ENCODE measurements around the gene TMBIM6.

DNA sequence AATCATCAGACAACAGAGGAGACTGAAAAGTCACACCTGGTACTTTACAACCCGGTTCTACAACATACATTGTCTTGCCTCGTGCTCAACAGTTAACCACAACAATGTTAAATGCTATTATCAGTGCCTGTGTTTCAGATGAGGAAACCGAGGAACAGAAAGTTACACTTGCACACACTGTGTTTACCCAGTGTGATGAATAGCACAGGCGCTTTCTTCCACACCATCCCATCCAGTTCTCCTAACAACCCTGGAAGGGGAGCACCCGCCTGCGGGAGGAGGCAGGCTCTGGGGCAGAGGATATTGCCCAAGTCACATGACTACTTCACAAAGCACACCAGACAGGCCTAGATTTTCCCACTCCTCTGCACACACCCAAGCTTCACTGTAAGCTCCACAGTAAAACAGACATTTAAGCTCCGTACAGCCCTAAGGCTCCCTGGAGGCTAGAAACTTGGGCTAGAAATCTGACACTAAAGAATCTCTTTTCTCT lies 65.0 kb downstream of the TMBIM6 start:
- TF ChIP-seq EZH2 (IDR thresholded peaks at IDR 0.05; ENCODE audit: low read length, unreplicated experiment), result no peak
- TF ChIP-seq, protein P1, sequence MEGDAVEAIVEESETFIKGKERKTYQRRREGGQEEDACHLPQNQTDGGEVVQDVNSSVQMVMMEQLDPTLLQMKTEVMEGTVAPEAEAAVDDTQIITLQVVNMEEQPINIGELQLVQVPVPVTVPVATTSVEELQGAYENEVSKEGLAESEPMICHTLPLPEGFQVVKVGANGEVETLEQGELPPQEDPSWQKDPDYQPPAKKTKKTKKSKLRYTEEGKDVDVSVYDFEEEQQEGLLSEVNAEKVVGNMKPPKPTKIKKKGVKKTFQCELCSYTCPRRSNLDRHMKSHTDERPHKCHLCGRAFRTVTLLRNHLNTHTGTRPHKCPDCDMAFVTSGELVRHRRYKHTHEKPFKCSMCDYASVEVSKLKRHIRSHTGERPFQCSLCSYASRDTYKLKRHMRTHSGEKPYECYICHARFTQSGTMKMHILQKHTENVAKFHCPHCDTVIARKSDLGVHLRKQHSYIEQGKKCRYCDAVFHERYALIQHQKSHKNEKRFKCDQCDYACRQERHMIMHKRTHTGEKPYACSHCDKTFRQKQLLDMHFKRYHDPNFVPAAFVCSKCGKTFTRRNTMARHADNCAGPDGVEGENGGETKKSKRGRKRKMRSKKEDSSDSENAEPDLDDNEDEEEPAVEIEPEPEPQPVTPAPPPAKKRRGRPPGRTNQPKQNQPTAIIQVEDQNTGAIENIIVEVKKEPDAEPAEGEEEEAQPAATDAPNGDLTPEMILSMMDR (conservative IDR thresholded peaks at IDR 0.05; ENCODE audit: low read depth, low read length), result no peak

Data from PC-3 (cell line).